ENCODE data around the gene ALG3.
A peak's percentile ranks its signal among the peaks of the same experiment; 100 is the strongest.

The ALG3 gene

DNA sequence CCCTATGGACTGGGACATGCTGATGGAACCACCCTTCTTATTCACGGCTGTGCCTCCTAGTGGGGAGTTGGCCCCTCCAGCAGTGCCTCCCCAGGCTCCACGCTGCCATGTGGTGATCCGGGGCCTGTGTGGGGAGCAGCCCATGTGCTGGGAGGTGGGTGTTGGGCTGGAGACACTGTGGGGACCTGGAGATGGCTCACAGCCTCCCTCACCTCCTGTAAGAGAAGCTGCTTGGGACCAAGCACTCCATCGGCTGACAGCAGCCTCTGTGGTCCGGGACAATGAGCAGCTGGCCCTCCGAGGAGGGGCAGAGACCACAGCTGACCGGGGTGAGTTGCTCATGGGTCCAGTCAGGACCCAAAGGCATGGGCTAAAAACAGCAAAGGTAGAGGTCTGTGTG is 9.1 kb downstream of the ALG3 start:
- no peak for TF ChIP-seq CEBPB (IDR thresholded peaks at IDR 0.05)
- TF ChIP-seq, protein P1, sequence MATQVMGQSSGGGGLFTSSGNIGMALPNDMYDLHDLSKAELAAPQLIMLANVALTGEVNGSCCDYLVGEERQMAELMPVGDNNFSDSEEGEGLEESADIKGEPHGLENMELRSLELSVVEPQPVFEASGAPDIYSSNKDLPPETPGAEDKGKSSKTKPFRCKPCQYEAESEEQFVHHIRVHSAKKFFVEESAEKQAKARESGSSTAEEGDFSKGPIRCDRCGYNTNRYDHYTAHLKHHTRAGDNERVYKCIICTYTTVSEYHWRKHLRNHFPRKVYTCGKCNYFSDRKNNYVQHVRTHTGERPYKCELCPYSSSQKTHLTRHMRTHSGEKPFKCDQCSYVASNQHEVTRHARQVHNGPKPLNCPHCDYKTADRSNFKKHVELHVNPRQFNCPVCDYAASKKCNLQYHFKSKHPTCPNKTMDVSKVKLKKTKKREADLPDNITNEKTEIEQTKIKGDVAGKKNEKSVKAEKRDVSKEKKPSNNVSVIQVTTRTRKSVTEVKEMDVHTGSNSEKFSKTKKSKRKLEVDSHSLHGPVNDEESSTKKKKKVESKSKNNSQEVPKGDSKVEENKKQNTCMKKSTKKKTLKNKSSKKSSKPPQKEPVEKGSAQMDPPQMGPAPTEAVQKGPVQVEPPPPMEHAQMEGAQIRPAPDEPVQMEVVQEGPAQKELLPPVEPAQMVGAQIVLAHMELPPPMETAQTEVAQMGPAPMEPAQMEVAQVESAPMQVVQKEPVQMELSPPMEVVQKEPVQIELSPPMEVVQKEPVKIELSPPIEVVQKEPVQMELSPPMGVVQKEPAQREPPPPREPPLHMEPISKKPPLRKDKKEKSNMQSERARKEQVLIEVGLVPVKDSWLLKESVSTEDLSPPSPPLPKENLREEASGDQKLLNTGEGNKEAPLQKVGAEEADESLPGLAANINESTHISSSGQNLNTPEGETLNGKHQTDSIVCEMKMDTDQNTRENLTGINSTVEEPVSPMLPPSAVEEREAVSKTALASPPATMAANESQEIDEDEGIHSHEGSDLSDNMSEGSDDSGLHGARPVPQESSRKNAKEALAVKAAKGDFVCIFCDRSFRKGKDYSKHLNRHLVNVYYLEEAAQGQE (IDR thresholded peaks at IDR 0.05; ENCODE audit: low read depth): no peak
- TF ChIP-seq, protein P2, sequence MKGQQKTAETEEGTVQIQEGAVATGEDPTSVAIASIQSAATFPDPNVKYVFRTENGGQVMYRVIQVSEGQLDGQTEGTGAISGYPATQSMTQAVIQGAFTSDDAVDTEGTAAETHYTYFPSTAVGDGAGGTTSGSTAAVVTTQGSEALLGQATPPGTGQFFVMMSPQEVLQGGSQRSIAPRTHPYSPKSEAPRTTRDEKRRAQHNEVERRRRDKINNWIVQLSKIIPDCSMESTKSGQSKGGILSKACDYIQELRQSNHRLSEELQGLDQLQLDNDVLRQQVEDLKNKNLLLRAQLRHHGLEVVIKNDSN (IDR thresholded peaks at IDR 0.05): no peak
- TF ChIP-seq EP300 (IDR thresholded peaks at IDR 0.05; ENCODE audit: borderline replicate concordance): no peak

DNA sequence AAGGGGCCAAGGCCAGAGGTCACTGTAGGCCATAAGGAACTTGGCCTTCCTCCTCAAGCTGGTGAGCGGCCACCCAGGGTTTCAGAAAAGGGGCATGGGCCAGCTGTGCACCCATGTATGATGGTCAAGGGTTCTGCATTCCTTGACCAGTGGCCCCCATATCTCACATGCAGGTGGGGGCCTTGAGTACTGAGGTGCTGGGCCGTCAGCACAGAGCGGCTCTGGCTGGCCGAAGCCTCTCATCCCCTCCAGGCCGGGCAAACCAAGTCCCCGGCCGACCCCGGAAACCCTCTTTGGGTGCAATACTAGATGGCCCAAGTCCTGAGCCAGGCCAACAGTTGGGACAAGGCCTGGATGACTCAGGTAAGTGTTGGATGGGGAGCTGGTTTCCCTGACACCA is 9.5 kb downstream of the ALG3 start:
- no peak for TF ChIP-seq TCF12 (IDR thresholded peaks at IDR 0.05; ENCODE audit: low read depth)
- no peak for TF ChIP-seq EP300 (IDR thresholded peaks at IDR 0.05; ENCODE audit: borderline replicate concordance)
- no peak for TF ChIP-seq RAD21 (IDR thresholded peaks at IDR 0.05; ENCODE audit: low read depth)
- TF ChIP-seq YY1 (IDR thresholded peaks at IDR 0.05; ENCODE audit: low read depth): no peak
- no peak for TF ChIP-seq MAX (IDR thresholded peaks at IDR 0.05)
- no peak for TF ChIP-seq FOXM1 (IDR thresholded peaks at IDR 0.05; ENCODE audit: borderline replicate concordance, low read depth)
- TF ChIP-seq, protein P2 (IDR thresholded peaks at IDR 0.05): no peak
- TF ChIP-seq, protein P1 (IDR thresholded peaks at IDR 0.05; ENCODE audit: low read depth): no peak
- TF ChIP-seq ZBTB7A (IDR thresholded peaks at IDR 0.05; ENCODE audit: low read depth): no peak
- no peak for TF ChIP-seq CEBPB (IDR thresholded peaks at IDR 0.05)
- no peak for TF ChIP-seq TEAD4 (IDR thresholded peaks at IDR 0.05)
- TF ChIP-seq NFIC (IDR thresholded peaks at IDR 0.05): no peak
- TF ChIP-seq TAF1 (IDR thresholded peaks at IDR 0.05; ENCODE audit: low read depth): no peak
- no peak for TF ChIP-seq CREB1 (IDR thresholded peaks at IDR 0.05; ENCODE audit: low read depth)

DNA sequence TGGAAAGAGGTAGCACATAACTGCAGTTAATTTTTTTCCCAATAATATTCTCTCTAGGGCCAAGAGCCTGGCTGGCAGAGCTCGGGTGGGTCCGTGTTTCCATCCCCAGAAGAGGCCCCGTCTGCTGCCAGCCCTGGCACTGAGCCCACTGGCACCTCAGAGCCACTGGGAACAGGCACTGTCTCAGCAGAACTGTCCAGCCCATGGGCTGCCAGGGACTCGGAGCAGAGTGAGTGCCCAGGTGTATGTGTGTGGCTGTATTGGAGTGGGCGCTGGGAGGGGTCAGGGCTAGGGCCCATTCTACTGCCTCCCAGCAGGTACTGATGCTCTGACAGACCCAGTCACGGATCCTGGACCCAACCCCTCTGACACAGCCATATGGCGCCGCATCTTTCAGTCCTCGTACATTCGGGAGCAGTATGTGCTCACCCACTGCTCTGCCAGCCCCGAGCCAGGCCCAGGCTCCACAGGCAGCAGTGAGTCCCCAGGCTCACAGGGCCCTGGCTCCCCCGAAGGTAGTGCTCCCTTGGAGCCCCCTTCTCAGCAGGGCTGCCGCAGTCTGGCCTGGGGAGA is 10.4 kb downstream of the ALG3 start:
- TF ChIP-seq, protein P1 (IDR thresholded peaks at IDR 0.05; ENCODE audit: low read depth): peak; percentile 42; the same call in 1 of the 2 replicates
- TF ChIP-seq CREB1 (IDR thresholded peaks at IDR 0.05; ENCODE audit: low read depth): no peak
- no peak for TF ChIP-seq MAX (IDR thresholded peaks at IDR 0.05)
- TF ChIP-seq NFIC (IDR thresholded peaks at IDR 0.05): no peak
- no peak for TF ChIP-seq EGR1 (IDR thresholded peaks at IDR 0.05)

- TF ChIP-seq MAX (IDR thresholded peaks at IDR 0.05): no peak
- TF ChIP-seq RAD21 (IDR thresholded peaks at IDR 0.05; ENCODE audit: low read depth): no peak
- no peak for TF ChIP-seq CREB1 (IDR thresholded peaks at IDR 0.05; ENCODE audit: low read depth)
- TF ChIP-seq, protein P1 (IDR thresholded peaks at IDR 0.05; ENCODE audit: low read depth): no peak
- TF ChIP-seq TAF1 (IDR thresholded peaks at IDR 0.05; ENCODE audit: low read depth): no peak
- TF ChIP-seq EP300 (IDR thresholded peaks at IDR 0.05; ENCODE audit: borderline replicate concordance): no peak
- TF ChIP-seq EGR1 (IDR thresholded peaks at IDR 0.05): no peak
- TF ChIP-seq NFIC (IDR thresholded peaks at IDR 0.05): no peak
- TF ChIP-seq YY1 (IDR thresholded peaks at IDR 0.05; ENCODE audit: low read depth): no peak
- no peak for TF ChIP-seq TCF12 (IDR thresholded peaks at IDR 0.05; ENCODE audit: low read depth)
Measured at GRCh38 chr3:184237807-184238206, 11.0 kb downstream of the ALG3 start.

Measured in Ishikawa (cell line).